Esophagus squamous epithelium (tissue), 4 donors: Measurements from ENCODE around the gene WDR12.

Source experiments
- CTCF ChIP-seq, 6 experiments: fragments of 450-650 bp in 4 of 6; fragments of 200-600 bp in 2 of 6; sonication (generic) in 2 of 6; IDR thresholded peaks; one replicate each; pipeline ENCODE4 v1.5.1; 2016 to 2019; ENCODE audit warnings: antibody characterized with exemption in 6 of 6, mild to moderate bottlenecking in 4 of 6, moderate library complexity in 4 of 6
- POLR2A ChIP-seq, 4 donors: fragments of 450-650 bp; IDR thresholded peaks; one replicate each; pipeline ENCODE4 v1.6.1; 2017; ENCODE audit warnings: antibody characterized with exemption in 4 of 4, mild to moderate bottlenecking in 4 of 4, moderate library complexity in 3 of 4

- TF ChIP-seq CTCF (IDR thresholded peaks at IDR 0.05) (no peak), POLR2A (IDR thresholded peaks at IDR 0.05) (no peak)
Observed at GRCh38 chr2:202848813-202849212, 62.7 kb downstream of the WDR12 start.
